ENCODE data around the gene ZNF467.

ZNF467 gene

GRCh38 chr7:149785983-149786382 lies 12.6 kb upstream of the ZNF467 start:
- no peak for DNase-seq

- DNase-seq: no peak
Observed at GRCh38 chr7:149785402-149785801, 12.0 kb upstream of the ZNF467 start.

- no peak for DNase-seq
Observed at GRCh38 chr7:149784251-149784608, 10.8 kb upstream of the ZNF467 start.

GRCh38 chr7:149783386-149784250 lies 10.2 kb upstream of the ZNF467 start:
- no peak for DNase-seq

GRCh38 chr7:149782682-149783345 lies 9.4 kb upstream of the ZNF467 start:
- no peak for DNase-seq

- DNase-seq: no peak
Observed at GRCh38 chr7:149781921-149782320, 8.5 kb upstream of the ZNF467 start.

- DNase-seq: no peak
Observed at GRCh38 chr7:149780636-149781419, 7.4 kb upstream of the ZNF467 start.

- no peak for DNase-seq
Observed at GRCh38 chr7:149780056-149780455, 6.7 kb upstream of the ZNF467 start.

GRCh38 chr7:149779502-149779805 lies 6.1 kb upstream of the ZNF467 start:
- no peak for DNase-seq

GRCh38 chr7:149778696-149779501 lies 5.5 kb upstream of the ZNF467 start:
- DNase-seq: no peak

GRCh38 chr7:149778327-149778637 lies 4.9 kb upstream of the ZNF467 start:
- DNase-seq: no peak

- DNase-seq: no peak
Observed at GRCh38 chr7:149777551-149778326, 4.4 kb upstream of the ZNF467 start.

GRCh38 chr7:149776848-149777407 lies 3.5 kb upstream of the ZNF467 start:
- DNase-seq: no peak

GRCh38 chr7:149776289-149776688 lies 2.9 kb upstream of the ZNF467 start:
- peak; percentile 66 to 78 (median 75) for DNase-seq

- DNase-seq: no peak
Observed at GRCh38 chr7:149775176-149775556, 1.8 kb upstream of the ZNF467 start.

GRCh38 chr7:149774237-149775175 lies 1.1 kb upstream of the ZNF467 start:
- DNase-seq: no peak

GRCh38 chr7:149772956-149773434 lies 393 bp downstream of the ZNF467 start:
- peak in 2 of 3 donors; percentile 37 to 55 for DNase-seq

GRCh38 chr7:149772241-149772955 lies 990 bp downstream of the ZNF467 start:
- DNase-seq: peak in 1 of 3 donors; percentile 33

- DNase-seq: peak; percentile 91 to 98 (median 95)
Observed at GRCh38 chr7:149771720-149772240, 1.6 kb downstream of the ZNF467 start.
